ENCODE results near the gene EIF6. TPM values are rescaled to one million over a fixed set of nuclear protein-coding genes. Genes with fewer than 3 reads are reported as not detected.

EIF6 gene
- total RNA-seq, 1 experiment from 2014 or later, result 228 TPM

GRCh38 chr20:35295058-35295457, 10.5 kb upstream of the EIF6 start:
- DNase-seq (ENCODE audit: low spot score), result no peak

- no peak for DNase-seq (ENCODE audit: low spot score)
Observed at GRCh38 chr20:35294293-35294685, 9.7 kb upstream of the EIF6 start.

- DNase-seq (ENCODE audit: low spot score), result no peak
Observed at GRCh38 chr20:35293303-35294292, 9.0 kb upstream of the EIF6 start.

GRCh38 chr20:35292504-35293285, 8.1 kb upstream of the EIF6 start:
- DNase-seq (ENCODE audit: low spot score), result no peak

- DNase-seq (ENCODE audit: low spot score), result no peak
Observed at GRCh38 chr20:35291654-35292503, 7.3 kb upstream of the EIF6 start, which contains the start of gene FAM83C. Gene FAM83C, minus strand, starts transcription at chr20:35292425. Its CDS starts 121 bp downstream, at chr20:35292304.

GRCh38 chr20:35290887-35291417, 6.4 kb upstream of the EIF6 start:
- DNase-seq (ENCODE audit: low spot score), result no peak

- DNase-seq (ENCODE audit: low spot score), result no peak
Observed at GRCh38 chr20:35290186-35290886, 5.8 kb upstream of the EIF6 start.

GRCh38 chr20:35288325-35289060, 3.9 kb upstream of the EIF6 start:
- no peak for DNase-seq (ENCODE audit: low spot score)

GRCh38 chr20:35287509-35288324, 3.1 kb upstream of the EIF6 start:
- DNase-seq (ENCODE audit: low spot score), result no peak

- DNase-seq (ENCODE audit: low spot score), result no peak
Observed at GRCh38 chr20:35286899-35287508, 2.4 kb upstream of the EIF6 start.

GRCh38 chr20:35286077-35286898, 1.7 kb upstream of the EIF6 start:
- no peak for DNase-seq (ENCODE audit: low spot score)

GRCh38 chr20:35285806-35286076, 1.2 kb upstream of the EIF6 start:
- DNase-seq (ENCODE audit: low spot score), result no peak

GRCh38 chr20:35284992-35285805, 627 bp upstream of the EIF6 start:
- DNase-seq (ENCODE audit: low spot score), result no peak

- DNase-seq (ENCODE audit: low spot score), result no peak
Observed at GRCh38 chr20:35283441-35284266, 918 bp downstream of the EIF6 start.

- no peak for DNase-seq (ENCODE audit: low spot score)
Observed at GRCh38 chr20:35281506-35282101, 3.0 kb downstream of the EIF6 start.

- DNase-seq (ENCODE audit: low spot score), result no peak
Observed at GRCh38 chr20:35280523-35280922, 4.0 kb downstream of the EIF6 start.
